Neural progenitor cell (in vitro differentiated cells): ENCODE data around the gene LMO1. TPM values are rescaled to one million over a fixed set of nuclear protein-coding genes. Genes with fewer than 3 reads are reported as not detected.

Experiments used
- DNase-seq: peaks from one replicate; pipeline ENCODE4 v3.0.0-alpha.2; 2016; ENCODE audit warnings: low spot score
- H2AFZ ChIP-seq: fragments of 200-600 bp; sonication (generic); replicated peaks from 2 replicates; pipeline ENCODE4 v1.6.1; 2016; ENCODE audit warnings: antibody characterized with exemption
- H3F3A ChIP-seq: fragments of 200-600 bp; sonication (generic); 2 replicates; pipeline ENCODE4 v1.6.1; 2016; ENCODE audit warnings: antibody characterized with exemption, low read depth
- H3K27ac ChIP-seq: fragments of 200-600 bp; sonication (generic); 2 replicates; pipeline ENCODE4 v1.5.1; 2016; ENCODE audit warnings: mild to moderate bottlenecking
- H3K27me3 ChIP-seq: fragments of 200-600 bp; sonication (generic); 2 replicates; pipeline ENCODE4 v1.6.1; 2016; ENCODE audit warnings: mild to moderate bottlenecking, moderate library complexity
- H3K36me3 ChIP-seq: fragments of 200-600 bp; sonication (generic); 2 replicates; pipeline ENCODE4 v1.5.1; 2016
- H3K4me1 ChIP-seq: fragments of 200-600 bp; sonication (generic); 2 replicates; pipeline ENCODE4 v1.6.1; 2016; ENCODE audit warnings: mixed run types
- H3K4me2 ChIP-seq: fragments of 200-600 bp; sonication (generic); 2 replicates; pipeline ENCODE4 v1.6.1; 2016
- H3K4me3 ChIP-seq: fragments of 200-600 bp; sonication (generic); 2 replicates; pipeline ENCODE4 v1.5.1; 2016
- H3K79me2 ChIP-seq: fragments of 200-600 bp; sonication (generic); 2 replicates; pipeline ENCODE4 v1.6.1; 2016; ENCODE audit warnings: low read depth
- H3K9ac ChIP-seq: fragments of 200-600 bp; sonication (generic); 2 replicates; pipeline ENCODE4 v1.6.1; 2016
- H3K9me3 ChIP-seq: fragments of 200-600 bp; sonication (generic); 2 replicates; pipeline ENCODE4 v1.5.1; 2016; ENCODE audit warnings: low read depth
- H4K20me1 ChIP-seq: fragments of 200-600 bp; sonication (generic); 2 replicates; pipeline ENCODE4 v1.6.1; 2016; ENCODE audit warnings: low read depth
- H3K27ac Mint-ChIP-seq: 3 replicates; pipeline ENCODE4 v1.8.0; 2021; ENCODE audit warnings: mixed read lengths
- H3K27me3 Mint-ChIP-seq: 2 replicates; pipeline ENCODE4 v1.8.0; 2022; ENCODE audit warnings: low read depth, mild to moderate bottlenecking, inconsistent platforms, moderate library complexity, mixed read lengths; ENCODE audit not compliant: insufficient read depth
- H3K36me3 Mint-ChIP-seq: 3 replicates; pipeline ENCODE4 v1.8.0; 2021; ENCODE audit warnings: mixed read lengths
- H3K4me1 Mint-ChIP-seq: 3 replicates; pipeline ENCODE4 v1.8.0; 2021; ENCODE audit warnings: mixed read lengths
- H3K4me3 Mint-ChIP-seq: 3 replicates; pipeline ENCODE4 v1.8.0; 2021; ENCODE audit warnings: mild to moderate bottlenecking, moderate library complexity, mixed read lengths
- H3K9me3 Mint-ChIP-seq: 3 replicates; pipeline ENCODE4 v1.8.0; 2020; ENCODE audit warnings: mixed read lengths
- CTCF ChIP-seq: fragments of 200-600 bp; sonication (generic); IDR thresholded peaks from 2 replicates; pipeline ENCODE4 v1.5.1; 2017; ENCODE audit warnings: antibody characterized with exemption, mild to moderate bottlenecking
- EZH2 ChIP-seq: fragments of 200-600 bp; sonication (generic); IDR thresholded peaks from 2 replicates; pipeline ENCODE4 v1.6.1; 2017; ENCODE audit warnings: antibody characterized with exemption, mild to moderate bottlenecking, moderate library complexity
- EZH2phosphoT487 ChIP-seq: fragments of 200-600 bp; sonication (generic); IDR thresholded peaks from 2 replicates; pipeline ENCODE4 v1.6.1; 2017; ENCODE audit warnings: antibody characterized with exemption
- total RNA-seq: library from RNA; depleted of rRNA; stranded (reverse); fragments of >200 nt; gene quantifications from 2 replicates; pipeline ENCODE4 v1.2.3, GENCODE V29; 2015; ENCODE audit warnings: low replicate concordance

Gene LMO1
- total RNA-seq, 1 donor from 2014 or later: 2.9 TPM

- no peaks in the 10 kb centered on the region for H3K36me3 ChIP-seq
- no peak overlapping the region for H2AFZ ChIP-seq
- H3K9me3 ChIP-seq: no peaks in the 10 kb centered on the region
- no peak overlapping the region for H3K27ac ChIP-seq
- H3K4me1 Mint-ChIP-seq: peaks cover 45% of the 10 kb centered on the region
- H3K27ac Mint-ChIP-seq: peak overlapping the region; percentile 25
- no peak overlapping the region for H3K9ac ChIP-seq
- H3F3A ChIP-seq: peaks cover 40% of the 10 kb centered on the region
- peak; percentile 1 for DNase-seq
- no peaks in the 10 kb centered on the region for H3K79me2 ChIP-seq
- H3K27me3 ChIP-seq: no peaks in the 10 kb centered on the region
- TF ChIP-seq EZH2phosphoT487 (no peak), EZH2 (no peak), CTCF (no peak)
- peaks cover 12% of the 10 kb centered on the region for H3K27me3 Mint-ChIP-seq
- no peak overlapping the region for H3K4me3 Mint-ChIP-seq
- H4K20me1 ChIP-seq: peaks cover 5% of the 10 kb centered on the region
- peaks cover 39% of the 10 kb centered on the region for H3K4me1 ChIP-seq
- H3K36me3 Mint-ChIP-seq: no peaks in the 10 kb centered on the region
- H3K4me2 ChIP-seq: no peak overlapping the region
- no peaks in the 10 kb centered on the region for H3K9me3 Mint-ChIP-seq
- H3K4me3 ChIP-seq: no peak overlapping the region
These were observed 23.6 kb upstream of the LMO1 start for GRCh38 chr11:8287297-8287696.

- no peak overlapping the region for H3K4me2 ChIP-seq
- Mint-ChIP-seq H3K27me3 (peaks cover 12% of the 10 kb centered on the region), H3K4me1 (peaks cover 45% of the 10 kb centered on the region), H3K36me3 (no peaks in the 10 kb centered on the region), H3K4me3 (peak overlapping the region; percentile 3), H3K27ac (peak overlapping the region; percentile 25), H3K9me3 (no peaks in the 10 kb centered on the region)
- H3K36me3 ChIP-seq: no peaks in the 10 kb centered on the region
- H4K20me1 ChIP-seq: peaks cover 5% of the 10 kb centered on the region
- H3K4me1 ChIP-seq: peaks cover 40% of the 10 kb centered on the region
- TF ChIP-seq EZH2phosphoT487: no peak
- no peak for TF ChIP-seq EZH2
- TF ChIP-seq CTCF: no peak
- no peak overlapping the region for H2AFZ ChIP-seq
- H3K27ac ChIP-seq: no peak overlapping the region
- no peaks in the 10 kb centered on the region for H3K9me3 ChIP-seq
- no peaks in the 10 kb centered on the region for H3K27me3 ChIP-seq
- peaks cover 44% of the 10 kb centered on the region for H3F3A ChIP-seq
- H3K79me2 ChIP-seq: no peaks in the 10 kb centered on the region
- no peak overlapping the region for H3K9ac ChIP-seq
- no peak overlapping the region for H3K4me3 ChIP-seq
- DNase-seq: peak; percentile 1
These were observed 23.2 kb upstream of the LMO1 start for GRCh38 chr11:8286886-8287285.

- TF ChIP-seq EZH2 (no peak), EZH2phosphoT487 (no peak), CTCF (no peak)
- Mint-ChIP-seq H3K9me3 (no peaks in the 10 kb centered on the region), H3K27me3 (peaks cover 8% of the 10 kb centered on the region), H3K4me1 (peaks cover 40% of the 10 kb centered on the region), H3K36me3 (no peaks in the 10 kb centered on the region), H3K27ac (peak overlapping the region; percentile 69), H3K4me3 (no peak overlapping the region)
- no peak overlapping the region for H3K4me3 ChIP-seq
- H3K27ac ChIP-seq: no peak overlapping the region
- H3F3A ChIP-seq: peaks cover 49% of the 10 kb centered on the region
- H3K9me3 ChIP-seq: no peaks in the 10 kb centered on the region
- DNase-seq: no peak
- H4K20me1 ChIP-seq: peaks cover 5% of the 10 kb centered on the region
- no peaks in the 10 kb centered on the region for H3K27me3 ChIP-seq
- no peaks in the 10 kb centered on the region for H3K36me3 ChIP-seq
- H3K4me1 ChIP-seq: peaks cover 40% of the 10 kb centered on the region
- no peak overlapping the region for H3K4me2 ChIP-seq
- no peak overlapping the region for H2AFZ ChIP-seq
- no peaks in the 10 kb centered on the region for H3K79me2 ChIP-seq
- no peak overlapping the region for H3K9ac ChIP-seq
These were observed 22.1 kb upstream of the LMO1 start for GRCh38 chr11:8285796-8286195.
